ENCODE data around the gene GLRX5. TPM values are rescaled to one million over a fixed set of nuclear protein-coding genes. Genes with fewer than 3 reads are reported as not detected.

GLRX5 gene
- total RNA-seq, 5 donors from 2014 or later (not counting 1 experiment from before 2014, with no cell fraction given), result 15.4 to 24.2 (median 16.0) TPM

- CTCF ChIA-PET, result interaction anchor here in 1 of 2 donors (0.7 to 1.1 kb wide), 2 partner anchors 14 to 20 kb away, joined by 3 read pairs; no protein-coding TSS in a partner anchor
- H3K4me1 ChIP-seq (ENCODE audit: control insufficient read depth in 1 of 2, extremely low read depth in 1 of 2, insufficient read depth in 2 of 2, low read length in 2 of 2), result peaks cover 18 to 50% of the 10 kb centered on the region in 2 experiments
- POLR2A ChIA-PET, result no interaction called here
These were observed 36.1 kb upstream of the GLRX5 start for GRCh38 chr14:95498622-95499353.

GRCh38 chr14:95499354-95499750 is 35.5 kb upstream of the GLRX5 start:
- Mint-ChIP-seq H3K27me3 (no peaks in the 10 kb centered on the region), H3K27ac (peak overlapping the region in 1 of 2 donors; percentile 66), H3K4me1 (peaks cover 65 to 87% (median 84%) of the 10 kb centered on the region in 3 donors), H3K36me3 (peaks cover 24% of the 10 kb centered on the region), H3K9me3 (no peaks in the 10 kb centered on the region), H3K4me3 (no peak overlapping the region)
- H3K4me3 ChIP-seq (ENCODE audit: control insufficient read depth in 1 of 2, extremely low read depth in 1 of 2, low read length in 1 of 2), result no peak overlapping the region
- ChIA-PET POLR2A (no interaction called here), CTCF (interaction anchor here in 1 of 2 donors (0.7 to 1.1 kb wide), 2 partner anchors 14 to 19 kb away, joined by 3 read pairs; no protein-coding TSS in a partner anchor)
- no CpG with 5 or more reads among the region's 1 CpG for WGBS (ENCODE audit: insufficient coverage)
- DNase-seq (no peak), ATAC-seq (replicated peaks in 1 of 4) (no peak)
- no peak overlapping the region for H3K27ac ChIP-seq (ENCODE audit: low read length)
- peaks cover 22 to 28% of the 10 kb centered on the region in 2 donors for H3K36me3 ChIP-seq (ENCODE audit: control insufficient read depth in 2 of 2, extremely low read depth in 1 of 2, insufficient read depth in 1 of 2, low read length in 1 of 2)
- H3K4me1 ChIP-seq (ENCODE audit: control insufficient read depth in 1 of 2, extremely low read depth in 1 of 2, insufficient read depth in 2 of 2, low read length in 2 of 2), result peaks cover 18 to 55% of the 10 kb centered on the region in 2 experiments
- H3K9me3 ChIP-seq, result no peaks in the 10 kb centered on the region
- no peaks in the 10 kb centered on the region for H3K27me3 ChIP-seq (replicated peaks in 1 of 2; ENCODE audit: control insufficient read depth in 2 of 2, extremely low read depth in 1 of 2, insufficient read depth in 2 of 2, low read length in 1 of 2)

More at GRCh38 chr14:95498622-95499353, 36.1 kb upstream of the GLRX5 start:
- Mint-ChIP-seq H3K9me3 (no peaks in the 10 kb centered on the region), H3K27ac (peak overlapping the region in 1 of 2 donors; percentile 4), H3K4me1 (peaks cover 68 to 86% (median 83%) of the 10 kb centered on the region in 3 donors), H3K27me3 (no peaks in the 10 kb centered on the region), H3K36me3 (peaks cover 25% of the 10 kb centered on the region), H3K4me3 (no peak overlapping the region)
- 95% methylated on average over 9 of the region's 9 CpGs for WGBS (ENCODE audit: insufficient coverage)
- H3K36me3 ChIP-seq (ENCODE audit: control insufficient read depth in 2 of 2, extremely low read depth in 1 of 2, insufficient read depth in 1 of 2, low read length in 1 of 2), result peaks cover 22 to 28% of the 10 kb centered on the region in 2 donors
- no peak for ATAC-seq (replicated peaks in 1 of 4)
- no peak overlapping the region for H3K4me3 ChIP-seq (ENCODE audit: control insufficient read depth in 1 of 2, extremely low read depth in 1 of 2, low read length in 1 of 2)
- H3K27ac ChIP-seq (ENCODE audit: low read length), result no peak overlapping the region
- no peaks in the 10 kb centered on the region for H3K27me3 ChIP-seq (replicated peaks in 1 of 2; ENCODE audit: control insufficient read depth in 2 of 2, extremely low read depth in 1 of 2, insufficient read depth in 2 of 2, low read length in 1 of 2)
- DNase-seq, result no peak
- no peaks in the 10 kb centered on the region for H3K9me3 ChIP-seq

- CTCF ChIA-PET, result interaction anchor here in 1 of 2 donors (1.1 kb wide), 1 partner anchor 18 kb away, joined by 3 read pairs; no protein-coding TSS in a partner anchor
- no peaks in the 10 kb centered on the region for H3K9me3 ChIP-seq
- H3K27ac ChIP-seq (ENCODE audit: low read length), result no peak overlapping the region
- H3K36me3 ChIP-seq (ENCODE audit: control insufficient read depth in 2 of 2, extremely low read depth in 1 of 2, insufficient read depth in 1 of 2, low read length in 1 of 2), result peaks cover 24 to 31% of the 10 kb centered on the region in 2 donors
- H3K4me3 ChIP-seq (ENCODE audit: control insufficient read depth in 1 of 2, extremely low read depth in 1 of 2, low read length in 1 of 2), result no peak overlapping the region
- WGBS (ENCODE audit: insufficient coverage), result 98% methylated on average over 14 of the region's 14 CpGs
- POLR2A ChIA-PET, result no interaction called here
- no peak for DNase-seq
- H3K27me3 ChIP-seq (replicated peaks in 1 of 2; ENCODE audit: control insufficient read depth in 2 of 2, extremely low read depth in 1 of 2, insufficient read depth in 2 of 2, low read length in 1 of 2), result no peaks in the 10 kb centered on the region
- peaks cover 25% of the 10 kb centered on the region for H3K36me3 Mint-ChIP-seq
- peaks cover 18 to 58% of the 10 kb centered on the region in 2 experiments for H3K4me1 ChIP-seq (ENCODE audit: control insufficient read depth in 1 of 2, extremely low read depth in 1 of 2, insufficient read depth in 2 of 2, low read length in 2 of 2)
- no peaks in the 10 kb centered on the region for H3K27me3 Mint-ChIP-seq
- H3K4me1 Mint-ChIP-seq, result peaks cover 61 to 86% (median 83%) of the 10 kb centered on the region in 3 donors
- ATAC-seq (replicated peaks in 1 of 4), result no peak
- no peak overlapping the region for H3K4me3 Mint-ChIP-seq
- H3K27ac Mint-ChIP-seq, result peak overlapping the region in 1 of 2 donors; percentile 48
- H3K9me3 Mint-ChIP-seq, result no peaks in the 10 kb centered on the region
These were observed 34.6 kb upstream of the GLRX5 start for GRCh38 chr14:95500201-95500681.

- peaks cover 58 to 85% (median 81%) of the 10 kb centered on the region in 3 donors for H3K4me1 Mint-ChIP-seq
These were observed 34.0 kb upstream of the GLRX5 start for GRCh38 chr14:95500772-95501401.

GRCh38 chr14:95502381-95502950 is 32.4 kb upstream of the GLRX5 start:
- H3K36me3 ChIP-seq (ENCODE audit: control insufficient read depth in 2 of 2, extremely low read depth in 1 of 2, insufficient read depth in 1 of 2, low read length in 1 of 2), result peaks cover 28 to 31% of the 10 kb centered on the region in 2 donors
- H3K27ac ChIP-seq (ENCODE audit: low read length), result no peak overlapping the region
- no peaks in the 10 kb centered on the region for H3K9me3 ChIP-seq
- POLR2A ChIA-PET, result interaction anchor here in 1 of 2 donors (0.7 kb wide), 1 partner anchor 16 kb away, joined by 3 read pairs; no protein-coding TSS in a partner anchor
- Mint-ChIP-seq H3K36me3 (peaks cover 33% of the 10 kb centered on the region), H3K27ac (peak overlapping the region; percentile 12 to 49), H3K4me1 (peaks cover 55 to 85% (median 80%) of the 10 kb centered on the region in 3 donors), H3K27me3 (no peaks in the 10 kb centered on the region), H3K4me3 (no peak overlapping the region), H3K9me3 (no peaks in the 10 kb centered on the region)
- DNase-seq (no peak), ATAC-seq (replicated peaks in 1 of 4) (no peak)
- CTCF ChIA-PET, result interaction anchor here in 1 of 2 donors (0.6 kb wide), 1 partner anchor 57 kb away, joined by 3 read pairs; no protein-coding TSS in a partner anchor
- no peaks in the 10 kb centered on the region for H3K27me3 ChIP-seq (replicated peaks in 1 of 2; ENCODE audit: control insufficient read depth in 2 of 2, extremely low read depth in 1 of 2, insufficient read depth in 2 of 2, low read length in 1 of 2)
- peaks cover 1 to 56% of the 10 kb centered on the region in 2 experiments for H3K4me1 ChIP-seq (ENCODE audit: control insufficient read depth in 1 of 2, extremely low read depth in 1 of 2, insufficient read depth in 2 of 2, low read length in 2 of 2)
- WGBS (ENCODE audit: insufficient coverage), result 94% methylated on average over 14 of the region's 14 CpGs
- H3K4me3 ChIP-seq (ENCODE audit: control insufficient read depth in 1 of 2, extremely low read depth in 1 of 2, low read length in 1 of 2), result no peak overlapping the region

More at GRCh38 chr14:95500772-95501401, 34.0 kb upstream of the GLRX5 start:
- Histone ChIP-seq H3K9me3 (no peaks in the 10 kb centered on the region), H3K36me3 (ENCODE audit: control insufficient read depth in 2 of 2, extremely low read depth in 1 of 2, insufficient read depth in 1 of 2, low read length in 1 of 2) (peaks cover 25 to 28% of the 10 kb centered on the region in 2 donors), H3K4me3 (ENCODE audit: control insufficient read depth in 1 of 2, extremely low read depth in 1 of 2, low read length in 1 of 2) (no peak overlapping the region), H3K4me1 (ENCODE audit: control insufficient read depth in 1 of 2, extremely low read depth in 1 of 2, insufficient read depth in 2 of 2, low read length in 2 of 2) (peaks cover 15 to 55% of the 10 kb centered on the region in 2 experiments), H3K27me3 (replicated peaks in 1 of 2; ENCODE audit: control insufficient read depth in 2 of 2, extremely low read depth in 1 of 2, insufficient read depth in 2 of 2, low read length in 1 of 2) (no peaks in the 10 kb centered on the region), H3K27ac (ENCODE audit: low read length) (no peak overlapping the region)
- Mint-ChIP-seq H3K27ac (peak overlapping the region; percentile 26 to 62), H3K4me3 (peak overlapping the region in 1 of 3 donors; percentile 26), H3K9me3 (no peaks in the 10 kb centered on the region), H3K36me3 (peaks cover 22% of the 10 kb centered on the region), H3K27me3 (no peaks in the 10 kb centered on the region)
- no peak for DNase-seq
- 92% methylated on average over 13 of the region's 14 CpGs for WGBS (ENCODE audit: insufficient coverage)
- CTCF ChIA-PET, result interaction anchor here in 1 of 2 donors (0.6 kb wide), 1 partner anchor 25 kb away, joined by 3 read pairs; no protein-coding TSS in a partner anchor
- POLR2A ChIA-PET, result no interaction called here
- ATAC-seq (replicated peaks in 1 of 4), result no peak
